HG03103 (cell line): ENCODE data around the gene CHMP1A.
A peak's percentile ranks its signal among the peaks of the same experiment; 100 is the strongest.
"Not testable (repeated sequence)": the region's sequence is repeated elsewhere in the genome, so short reads cannot be mapped to it uniquely, and the experiment has no call there.

Experiments used
- ATAC-seq: cut with Tn5 transposase; IDR thresholded peaks from one replicate; pipeline ENCODE4 v1.9.1; 2021; ENCODE audit warnings: low read depth; ENCODE audit not compliant: unreplicated experiment

The CHMP1A gene

DNA sequence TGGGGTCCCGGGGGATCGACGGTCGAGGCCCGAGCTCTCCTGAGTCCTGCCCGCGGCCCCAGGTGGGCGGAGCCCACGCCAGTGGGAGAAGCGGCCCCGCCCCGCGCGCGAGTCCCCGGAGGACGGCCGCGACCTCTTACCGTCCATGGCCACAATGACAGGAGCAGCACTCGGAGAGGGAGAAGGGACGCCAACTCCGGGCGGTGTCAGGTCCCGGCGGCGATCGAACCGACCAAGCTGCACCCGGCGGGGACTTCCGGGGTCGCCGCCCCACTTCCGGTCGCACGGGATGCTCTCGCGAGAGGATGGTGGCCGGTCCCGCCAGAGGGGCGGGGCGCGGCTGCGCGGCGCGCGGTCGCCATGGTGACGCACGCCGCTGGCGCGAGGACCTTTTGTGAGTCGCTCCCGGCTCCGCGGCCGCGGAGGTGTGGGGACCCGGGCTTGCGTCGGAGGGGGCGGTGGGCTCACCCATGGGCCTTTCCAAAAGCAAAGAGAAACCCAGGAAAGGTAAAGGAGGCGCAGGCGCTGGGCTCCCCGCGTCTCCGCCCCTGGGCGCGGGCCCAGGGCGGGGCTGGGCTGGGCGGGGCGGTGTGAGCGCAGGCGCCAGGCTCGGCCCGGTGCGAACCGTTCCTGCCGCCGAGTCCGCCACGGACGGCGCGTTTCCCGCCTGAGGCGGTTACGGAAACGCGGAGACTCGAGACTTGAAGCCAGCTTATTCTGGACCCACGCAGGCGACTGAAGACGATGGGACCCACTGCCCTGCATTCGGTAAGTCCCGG is at the start of gene CHMP1A, which contains the start of gene SPATA33:
TSS of gene CHMP1A (minus strand) at position 267 of the 779 bp plus-strand sequence. CDS start at position 147, 120 bp downstream.
TSS of gene SPATA33 (plus strand) at position 395 of the 779 bp plus-strand sequence. CDS start at position 471, 76 bp downstream.
- ATAC-seq = peak; percentile 69

DNA sequence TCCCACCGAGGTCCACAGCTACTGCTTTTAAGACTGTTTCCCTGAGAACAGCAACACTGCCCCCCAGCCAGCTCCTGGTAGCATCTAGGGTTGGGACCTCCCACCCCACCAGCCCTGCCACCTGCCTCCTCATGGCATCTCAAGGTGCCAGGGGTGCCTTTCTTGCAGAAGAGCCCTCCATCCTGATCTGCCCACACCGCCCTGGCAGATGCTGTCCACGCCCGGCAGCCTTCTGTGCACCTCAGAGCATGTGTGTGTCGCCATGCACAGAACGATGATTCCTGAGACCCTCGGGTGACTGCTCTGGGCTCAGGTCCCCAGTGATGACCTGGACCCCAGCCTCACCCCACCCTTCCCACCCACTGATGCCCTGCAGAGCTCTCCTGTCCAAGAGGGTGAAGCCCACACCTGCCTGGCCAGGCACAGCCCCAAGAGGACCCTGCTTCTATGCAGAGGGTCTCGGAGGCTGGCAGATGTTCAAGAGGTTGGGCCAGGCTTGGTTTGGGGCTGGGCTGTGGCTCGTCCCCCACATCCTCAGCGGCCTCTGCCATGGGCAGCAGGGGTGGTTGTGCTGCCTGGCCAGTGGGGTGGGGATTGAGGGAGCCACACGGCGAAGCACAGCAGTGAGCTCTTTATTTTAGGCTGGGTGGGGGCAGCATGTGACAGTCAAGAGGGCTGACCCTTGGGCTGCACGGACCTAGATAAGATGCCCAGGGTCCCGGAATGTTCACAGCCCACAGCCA is 49.2 kb upstream of the CHMP1A start:
- no peak for ATAC-seq

DNA sequence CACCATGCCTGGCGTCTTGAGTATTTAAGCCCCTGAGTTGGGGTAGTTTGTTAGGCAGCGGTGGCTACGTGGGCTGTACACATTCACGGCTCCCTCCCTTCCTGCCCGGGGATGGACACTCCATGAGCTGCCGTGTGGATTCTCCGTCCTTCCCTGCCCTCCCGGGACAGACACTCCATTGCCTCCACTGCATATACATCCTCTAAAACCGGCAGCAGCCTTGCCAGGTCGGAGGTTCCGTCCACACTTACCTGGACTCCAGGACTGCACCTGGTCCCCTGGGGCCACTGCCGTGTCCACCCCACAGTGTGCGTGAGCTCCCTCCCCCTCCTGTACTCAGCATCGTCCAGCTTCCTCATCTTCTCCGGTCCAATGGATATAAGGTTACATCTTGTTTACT is 47.5 kb upstream of the CHMP1A start:
- no peak for ATAC-seq

DNA sequence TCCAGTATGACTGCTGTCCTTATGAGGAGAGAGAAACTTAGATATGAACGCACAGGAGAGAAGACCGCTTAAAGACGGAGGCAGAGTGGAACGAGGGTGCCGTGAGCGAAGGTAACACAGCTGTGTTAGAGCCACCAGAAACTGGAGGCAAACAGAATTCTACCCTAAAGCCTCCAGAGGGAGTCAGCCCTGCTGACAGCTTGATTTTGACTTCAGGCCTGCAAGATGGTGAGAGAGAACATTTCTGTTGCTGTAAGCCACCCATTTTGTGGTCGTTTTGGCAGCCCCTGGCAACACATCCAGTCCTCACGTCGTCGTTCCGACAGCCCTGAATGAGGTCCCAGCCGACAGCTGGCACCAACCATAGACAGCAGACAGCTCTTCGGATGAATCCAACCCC is 46.8 kb upstream of the CHMP1A start:
- no peak for ATAC-seq

DNA sequence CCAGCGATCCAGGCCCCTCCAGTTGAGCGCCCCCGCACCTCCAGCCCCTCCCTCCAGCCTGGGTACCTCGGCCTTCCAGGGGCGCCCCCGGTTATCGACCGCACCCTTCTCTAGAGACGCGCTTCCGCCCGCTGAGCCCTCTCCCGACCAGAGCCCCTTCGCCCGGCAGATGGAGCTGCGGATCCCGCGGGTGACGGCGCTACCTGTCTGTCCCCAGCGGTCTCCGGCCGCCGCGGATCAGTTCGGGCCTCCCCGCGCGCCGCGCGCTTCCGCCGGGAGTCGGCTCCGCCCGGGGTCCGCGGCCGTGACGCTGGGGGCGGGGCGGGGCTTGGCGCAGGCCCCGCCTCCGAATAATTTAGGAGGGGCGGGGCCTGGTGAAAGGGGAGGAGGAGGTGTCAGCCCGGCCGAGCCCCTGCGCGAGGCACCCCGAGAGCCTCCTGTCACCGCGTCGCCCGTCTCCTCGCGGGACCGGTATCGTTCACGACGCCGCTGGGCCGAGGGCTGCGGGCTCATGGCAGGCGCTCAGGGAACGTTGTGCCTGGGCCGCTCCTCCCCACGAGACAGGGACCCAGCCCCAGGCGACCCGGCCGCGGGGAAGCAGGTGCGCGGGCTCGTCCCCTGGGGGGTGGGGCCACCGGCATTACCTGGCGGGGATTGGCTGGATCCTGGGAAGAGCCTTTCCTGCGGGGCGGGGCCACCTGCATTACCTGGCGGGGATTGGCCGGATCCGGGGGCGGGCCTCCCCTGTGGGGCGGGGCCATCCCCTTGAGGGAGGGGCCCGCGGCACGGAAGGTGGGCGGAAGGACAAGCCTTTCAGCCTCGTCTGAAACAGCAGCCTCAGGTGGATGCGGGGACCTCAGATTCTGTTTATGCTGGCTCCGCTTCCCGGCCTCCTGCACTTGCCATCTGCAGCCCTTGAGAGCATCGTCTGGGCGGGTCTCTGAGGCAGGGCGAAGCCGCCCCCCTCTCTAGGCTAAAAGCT is 44.2 kb upstream of the CHMP1A start, which contains the start of gene SPATA2L:
TSS of gene SPATA2L (minus strand) at position 281 of the 982 bp plus-strand sequence. CDS start 473 bp downstream, outside the sequence.
- peak; percentile 56 for ATAC-seq

DNA sequence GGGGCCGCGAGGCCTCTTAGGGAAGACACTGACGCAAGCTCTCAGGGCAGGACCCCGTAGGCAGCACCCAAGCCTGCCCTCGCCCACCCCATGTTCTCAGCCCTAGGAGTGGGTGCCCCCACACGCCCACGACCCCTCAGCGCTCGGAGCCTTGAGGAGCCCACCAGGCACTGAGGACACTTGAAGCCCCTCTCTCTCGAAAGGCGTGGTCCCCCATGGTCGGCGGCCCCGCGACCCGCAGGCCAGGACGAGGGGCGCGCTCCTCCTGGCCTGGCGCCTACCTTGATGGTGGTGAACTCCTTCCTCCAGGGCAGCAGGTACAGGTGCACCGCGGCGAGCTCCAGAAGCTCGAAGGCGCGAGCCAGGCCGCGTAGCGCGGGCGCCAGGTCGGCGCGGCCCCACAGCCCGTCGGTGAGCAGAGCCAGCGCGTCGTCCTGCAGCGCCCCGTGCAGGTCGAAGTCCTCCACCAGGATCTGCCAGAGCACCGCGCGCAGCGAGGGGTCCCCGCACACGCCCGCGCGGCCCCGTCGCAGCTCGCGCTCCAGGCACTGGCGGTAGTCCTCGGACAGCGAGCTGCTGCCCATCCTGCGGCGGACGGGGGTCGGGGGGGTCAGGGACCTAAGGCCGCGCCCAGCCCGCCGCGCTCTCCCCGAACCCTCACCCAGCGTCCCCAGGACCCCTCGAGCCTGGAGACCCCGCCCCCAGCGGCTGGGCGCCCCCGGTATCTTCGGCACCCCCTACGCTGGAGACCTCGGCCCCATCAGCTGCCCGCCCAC is 43.3 kb upstream of the CHMP1A start:
- no peak for ATAC-seq

DNA sequence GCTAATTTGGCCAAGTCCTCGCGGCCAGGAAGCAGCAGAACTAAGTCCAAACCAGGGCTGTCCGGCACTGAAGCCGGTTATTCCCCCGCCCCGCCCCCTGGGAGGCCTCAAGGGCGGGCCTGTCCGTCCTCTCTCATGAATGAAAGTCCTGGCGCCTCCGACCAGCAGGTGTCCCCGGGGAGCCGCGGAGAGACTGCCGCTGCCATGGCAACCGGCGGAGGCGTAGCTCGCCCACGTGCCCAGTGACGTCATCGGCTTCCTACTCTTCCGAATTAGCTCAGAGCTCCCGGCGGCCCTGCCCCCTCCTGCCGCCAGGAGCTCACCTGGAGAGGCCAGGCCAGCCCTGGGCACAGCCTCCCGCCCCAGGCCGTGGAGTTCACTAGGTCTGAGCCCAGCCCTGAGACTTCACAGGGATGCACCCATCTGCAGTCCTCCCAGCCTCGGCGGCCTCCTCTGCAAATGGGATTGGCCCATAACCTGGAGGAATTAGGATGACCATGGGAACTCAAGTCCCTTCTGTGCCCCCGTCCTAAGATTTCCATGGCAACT is 42.7 kb upstream of the CHMP1A start:
- peak; percentile 30 for ATAC-seq

DNA sequence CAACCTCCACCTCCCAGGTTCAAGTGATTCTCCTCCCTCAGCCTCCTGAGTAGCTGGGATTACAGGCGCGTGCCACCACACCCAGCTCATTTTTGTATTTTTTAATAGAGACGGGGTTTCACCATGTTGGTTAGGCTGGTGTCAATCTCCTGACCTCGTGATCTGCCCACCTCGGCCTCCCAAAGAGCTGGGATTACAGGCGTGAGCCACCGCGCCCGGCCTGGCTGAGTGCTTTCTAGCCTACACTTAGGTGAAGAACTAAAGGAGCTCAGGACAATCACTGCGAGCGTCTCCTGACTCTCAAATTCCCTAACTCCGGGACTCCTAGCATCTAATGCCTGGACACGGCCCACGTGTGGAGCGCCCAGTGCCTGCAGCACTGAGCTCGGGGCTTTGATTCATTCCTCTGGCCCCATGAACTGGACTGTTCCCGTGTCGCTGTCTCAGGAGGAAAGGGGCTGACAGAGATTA is 42.2 kb upstream of the CHMP1A start:
- ATAC-seq = not testable (repeated sequence)

DNA sequence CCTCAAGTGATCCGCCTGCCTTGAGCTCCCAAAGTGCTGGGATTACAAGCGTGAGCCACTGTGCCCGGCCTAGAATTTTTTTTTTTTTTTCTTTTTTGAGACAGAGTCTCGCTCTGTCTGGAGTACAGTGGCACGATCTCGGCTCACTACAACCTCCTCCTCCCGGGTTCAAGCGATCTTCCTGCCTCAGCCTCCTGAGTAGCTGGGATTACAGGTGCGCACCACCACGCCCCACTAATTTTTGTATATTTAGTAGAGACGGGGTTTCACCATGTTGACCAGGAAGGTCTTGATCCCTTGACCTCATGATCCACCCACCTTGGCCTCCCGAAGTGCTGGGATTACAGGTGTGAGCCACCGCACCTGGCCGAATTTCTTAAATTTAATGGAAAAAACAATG is 41.2 kb upstream of the CHMP1A start:
- not testable (repeated sequence) for ATAC-seq

DNA sequence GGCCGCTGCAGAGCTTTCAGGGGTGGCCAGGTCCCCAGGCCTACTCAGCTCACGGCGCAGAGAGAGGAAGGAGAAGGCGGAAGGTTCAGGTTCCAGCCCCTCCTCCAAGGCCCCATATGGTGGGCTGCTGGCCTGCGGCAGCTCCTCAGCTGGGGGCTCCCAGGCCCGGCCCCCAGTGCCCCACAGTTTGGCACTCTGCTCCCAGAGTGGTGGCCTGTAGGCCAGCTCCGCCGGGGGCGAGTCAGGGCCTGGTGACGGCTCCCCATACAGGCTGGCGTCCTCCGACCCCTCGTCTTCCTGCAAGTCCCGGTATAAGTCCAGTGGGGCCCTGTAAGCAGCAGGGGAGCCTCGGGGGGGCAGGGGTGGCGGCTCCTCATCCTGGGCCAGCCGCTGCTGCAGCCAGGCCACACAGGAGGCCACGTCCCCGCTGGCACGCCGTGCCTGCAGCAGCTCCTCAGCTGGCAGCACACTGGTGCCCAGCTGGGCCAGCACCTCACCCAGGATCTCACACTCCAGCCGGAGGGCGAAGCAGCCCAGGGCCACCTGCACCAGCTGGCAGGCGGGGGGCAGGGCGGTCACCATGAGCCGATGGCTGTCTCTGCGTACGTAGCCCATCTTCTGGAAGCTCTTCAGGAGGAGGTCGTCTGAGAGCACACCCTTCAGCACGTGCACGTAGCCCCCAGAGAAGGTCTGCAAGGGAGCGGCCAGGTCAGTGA is 40.3 kb upstream of the CHMP1A start:
- ATAC-seq = no peak

DNA sequence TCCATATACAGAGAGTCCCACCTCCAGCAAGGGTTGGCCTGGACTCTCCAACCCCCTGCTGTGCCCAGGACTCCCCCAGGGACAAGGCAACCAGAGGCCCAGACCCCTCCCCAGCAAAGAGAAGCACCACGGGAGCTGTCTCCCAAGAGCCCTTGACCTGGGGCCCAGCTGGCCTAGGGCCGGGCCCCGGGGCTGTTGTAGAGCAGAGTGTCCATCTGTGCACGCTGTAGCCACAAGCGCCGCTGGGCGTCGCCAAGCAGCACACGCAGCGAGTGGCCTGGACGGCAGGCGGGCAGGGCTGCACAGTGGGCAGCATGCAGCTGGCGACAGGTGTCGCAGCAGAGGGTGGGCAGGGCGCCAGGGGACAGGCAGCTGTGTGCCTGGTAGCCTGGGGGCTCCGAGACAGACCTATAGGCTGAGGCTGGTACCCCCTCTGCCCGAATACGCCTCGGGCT is 39.7 kb upstream of the CHMP1A start:
- ATAC-seq = no peak

DNA sequence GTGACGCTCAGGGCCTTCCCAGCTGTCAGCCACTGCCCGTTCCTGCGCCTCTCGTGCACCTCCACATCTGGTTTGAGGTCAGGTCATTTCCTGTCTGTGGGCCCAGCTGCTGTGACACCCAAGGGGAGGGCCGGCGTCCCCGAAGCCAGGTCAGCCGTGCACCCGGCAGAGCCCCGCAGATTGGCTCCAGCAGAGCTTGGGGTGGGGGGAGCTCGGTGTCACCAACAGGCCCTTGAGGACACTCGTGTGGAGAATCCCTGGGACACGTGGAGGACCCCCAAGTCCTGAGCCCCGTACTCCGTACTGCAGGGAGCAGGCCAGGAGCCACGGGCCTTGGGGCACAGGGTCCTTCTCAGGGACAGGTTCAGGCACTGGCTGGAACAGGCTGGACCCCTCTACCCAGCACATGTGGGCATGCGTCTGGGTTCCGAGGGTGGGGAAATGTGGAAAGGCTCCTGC is 39.2 kb upstream of the CHMP1A start:
- no peak for ATAC-seq

DNA sequence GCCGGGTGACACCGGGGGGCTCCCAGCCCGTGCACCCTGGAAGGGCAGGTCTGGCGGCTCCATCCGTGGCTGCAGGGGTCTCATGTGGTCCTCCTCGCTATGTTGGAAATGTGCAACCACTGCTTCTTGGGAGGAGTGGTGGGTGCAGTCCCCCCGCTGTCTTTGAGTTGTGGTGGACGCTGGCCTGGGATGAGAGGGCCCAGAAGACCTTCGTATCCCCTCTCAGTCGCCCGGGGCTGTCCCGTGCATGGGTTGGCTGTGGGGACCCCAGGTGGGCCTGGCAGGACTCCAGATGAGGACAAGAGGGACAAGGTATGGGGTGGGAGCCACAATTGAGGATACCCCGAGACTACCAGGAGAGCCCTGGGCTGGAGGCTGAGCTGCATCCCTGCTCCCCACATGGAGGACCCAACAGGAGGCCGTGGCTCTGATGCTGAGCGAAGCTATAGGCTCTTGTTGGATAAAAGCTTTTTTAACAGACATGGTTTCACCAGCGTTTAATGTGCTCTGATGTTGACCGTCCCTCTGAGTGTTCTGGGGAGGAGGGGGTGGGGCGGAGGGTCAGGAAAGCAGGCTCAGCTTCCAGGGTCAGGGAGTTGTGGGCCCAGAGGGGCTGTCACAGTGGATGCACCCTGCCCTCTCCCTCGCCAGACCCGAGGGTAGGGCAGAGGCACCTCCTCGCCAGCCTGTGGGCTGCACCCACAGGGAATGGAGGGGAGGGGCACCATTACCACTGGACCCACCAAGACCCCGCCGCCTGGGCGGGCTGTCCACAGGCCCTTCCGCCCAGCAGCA is 38.6 kb upstream of the CHMP1A start:
- no peak for ATAC-seq

DNA sequence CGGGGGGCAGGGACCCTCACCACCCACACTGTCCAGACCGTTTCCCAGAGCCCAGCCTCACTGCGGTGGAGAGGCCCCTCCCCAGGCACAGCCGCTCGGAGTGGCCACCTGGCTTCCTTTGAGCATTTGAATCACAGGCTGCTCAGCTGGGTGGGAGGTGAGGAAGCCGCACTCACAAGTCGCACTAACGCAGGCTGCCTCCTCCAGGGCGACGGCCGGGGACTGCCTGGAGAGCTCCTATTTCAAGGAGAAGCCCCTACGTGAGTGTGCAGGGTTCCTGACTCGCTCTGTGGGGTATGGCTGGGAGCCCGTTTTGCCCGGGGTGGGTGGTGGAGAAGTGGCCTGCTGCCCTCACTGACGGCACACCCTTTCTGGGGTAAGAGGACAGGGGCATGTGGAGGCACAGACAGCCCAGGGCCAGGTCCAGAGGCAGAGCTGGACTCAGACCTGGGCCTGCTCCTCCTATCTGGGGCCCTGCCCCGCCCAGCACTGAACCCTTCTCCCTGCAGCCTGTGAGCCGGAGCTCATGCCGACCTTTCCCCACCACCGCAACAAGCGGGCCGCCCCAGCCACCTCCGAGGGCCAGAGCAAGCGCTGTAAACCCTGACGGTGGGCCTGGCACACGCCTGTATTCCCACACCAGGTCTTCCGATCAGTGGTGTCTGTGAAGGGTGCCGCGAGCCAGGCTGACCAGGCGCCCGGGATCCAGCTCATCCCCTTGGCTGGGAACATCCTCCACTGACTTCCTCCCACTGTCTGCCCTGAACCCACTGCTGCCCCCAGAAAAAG is 37.8 kb upstream of the CHMP1A start:
- ATAC-seq = no peak

DNA sequence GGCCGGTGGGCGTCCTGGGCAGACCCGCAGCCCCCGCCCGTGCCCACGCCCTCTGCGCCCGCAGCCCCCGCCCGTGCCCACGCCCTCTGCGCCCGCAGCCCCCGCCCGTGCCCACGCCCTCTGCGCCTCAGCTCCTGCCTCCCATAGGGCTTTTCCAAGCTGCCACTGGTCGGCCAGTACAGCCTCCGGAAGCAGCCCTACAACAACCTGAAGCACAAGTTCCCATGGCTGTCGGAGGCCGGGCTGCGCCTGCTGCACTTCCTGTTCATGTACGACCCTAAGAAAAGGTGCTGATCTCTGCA is 37.2 kb upstream of the CHMP1A start:
- ATAC-seq = not testable (repeated sequence)

DNA sequence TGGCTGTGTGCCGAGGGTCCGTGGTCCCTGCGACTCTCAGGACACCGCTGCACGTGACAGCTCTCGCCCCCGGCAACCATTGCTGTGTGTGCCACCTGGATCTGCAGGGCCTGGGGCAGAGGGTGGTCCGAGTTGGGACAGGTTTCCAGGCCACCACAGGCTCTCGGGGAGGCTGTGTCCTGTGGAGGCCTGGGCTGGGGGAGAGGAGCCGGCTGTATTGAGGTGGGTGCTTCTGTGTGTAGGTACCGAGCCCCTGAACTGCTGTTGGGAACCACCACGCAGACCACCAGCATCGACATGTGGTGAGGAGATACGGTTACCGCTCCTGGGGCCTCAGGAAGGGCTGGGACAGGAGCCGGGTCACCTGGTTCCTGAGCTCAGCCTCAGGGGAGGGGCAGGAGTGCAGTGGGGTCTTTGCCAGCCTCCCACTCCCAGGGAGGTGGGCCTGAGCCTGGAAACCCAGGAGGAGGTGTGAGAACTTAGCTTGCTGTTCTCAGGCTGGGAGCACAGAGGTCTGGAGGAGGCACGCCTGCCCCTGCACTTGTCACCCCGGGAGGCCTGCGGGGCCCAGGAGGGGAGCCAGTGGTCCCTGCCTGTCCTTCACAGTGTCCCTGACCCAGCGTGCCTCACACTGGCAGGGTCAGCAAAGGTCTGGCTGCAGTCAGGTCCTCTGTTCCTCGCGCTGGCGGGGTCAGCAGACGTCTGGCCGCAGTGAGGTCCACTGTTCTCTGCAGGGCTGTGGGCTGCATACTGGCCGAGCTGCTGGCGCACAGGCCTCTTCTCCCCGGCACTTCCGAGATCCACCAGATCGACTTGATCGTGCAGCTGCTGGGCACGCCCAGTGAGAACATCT is 36.6 kb upstream of the CHMP1A start:
- no peak for ATAC-seq
